NT2/D1 (cell line): Measurements from ENCODE around the gene AFAP1L2.

Experiments used
- DNase-seq: peaks from one replicate; pipeline ENCODE4 v3.0.0-alpha.2; 2011; ENCODE audit warnings: low read depth, low spot score
- H3K27me3 ChIP-seq: 2 replicates; pipeline ENCODE4 v1.6.0; 2011; ENCODE audit warnings: mild to moderate bottlenecking; ENCODE audit not compliant: insufficient read length, insufficient read depth
- H3K36me3 ChIP-seq: 2 replicates; pipeline ENCODE4 v1.6.1; 2011; ENCODE audit warnings: mild to moderate bottlenecking, low read length, mixed read lengths; ENCODE audit not compliant: insufficient read depth, insufficient read length
- H3K4me1 ChIP-seq: 2 replicates; pipeline ENCODE4 v1.5.1; 2011; ENCODE audit not compliant: insufficient read depth, insufficient read length
- H3K4me3 ChIP-seq: 2 replicates; pipeline ENCODE4 v1.5.1; 2011; ENCODE audit warnings: low read depth; ENCODE audit not compliant: insufficient read length
- H3K9ac ChIP-seq: 2 replicates; pipeline ENCODE4 v1.6.0; 2011; ENCODE audit warnings: low read depth; ENCODE audit not compliant: insufficient read length
- H3K9me3 ChIP-seq: 2 replicates; pipeline ENCODE4 v1.5.1; 2011; ENCODE audit warnings: mild to moderate bottlenecking, low read length; ENCODE audit not compliant: insufficient read depth
- SUZ12 ChIP-seq: IDR thresholded peaks from 2 replicates; pipeline ENCODE4 v1.6.1; 2011; ENCODE audit not compliant: insufficient read length, insufficient read depth; ENCODE audit errors: extremely low read depth
- YY1 ChIP-seq: IDR thresholded peaks from 2 replicates; pipeline ENCODE4 v1.6.1; 2011; ENCODE audit not compliant: insufficient read length, insufficient read depth
- ZNF274 ChIP-seq: IDR thresholded peaks from 2 replicates; pipeline ENCODE4 v1.6.1; 2011; ENCODE audit warnings: mild to moderate bottlenecking, low read depth, low read length

Gene AFAP1L2

GRCh38 chr10:114274616-114275453 lies 129.5 kb downstream of the AFAP1L2 start:
- Histone ChIP-seq H3K4me3 (no peak overlapping the region), H3K27me3 (no peaks in the 10 kb centered on the region), H3K9me3 (no peaks in the 10 kb centered on the region), H3K36me3 (no peaks in the 10 kb centered on the region), H3K4me1 (peaks cover 4% of the 10 kb centered on the region), H3K9ac (no peak overlapping the region)
- no peak for TF ChIP-seq YY1
- TF ChIP-seq ZNF274 = no peak
- TF ChIP-seq SUZ12 = no peak
- DNase-seq = no peak

- Histone ChIP-seq H3K36me3 (no peaks in the 10 kb centered on the region), H3K4me1 (peaks cover 4% of the 10 kb centered on the region), H3K9ac (no peak overlapping the region), H3K4me3 (no peak overlapping the region), H3K9me3 (no peaks in the 10 kb centered on the region), H3K27me3 (no peaks in the 10 kb centered on the region)
- DNase-seq = no peak
- TF ChIP-seq ZNF274 = no peak
- TF ChIP-seq YY1 = no peak
- no peak for TF ChIP-seq SUZ12
Observed at GRCh38 chr10:114273910-114274309, 130.4 kb downstream of the AFAP1L2 start.

DNA sequence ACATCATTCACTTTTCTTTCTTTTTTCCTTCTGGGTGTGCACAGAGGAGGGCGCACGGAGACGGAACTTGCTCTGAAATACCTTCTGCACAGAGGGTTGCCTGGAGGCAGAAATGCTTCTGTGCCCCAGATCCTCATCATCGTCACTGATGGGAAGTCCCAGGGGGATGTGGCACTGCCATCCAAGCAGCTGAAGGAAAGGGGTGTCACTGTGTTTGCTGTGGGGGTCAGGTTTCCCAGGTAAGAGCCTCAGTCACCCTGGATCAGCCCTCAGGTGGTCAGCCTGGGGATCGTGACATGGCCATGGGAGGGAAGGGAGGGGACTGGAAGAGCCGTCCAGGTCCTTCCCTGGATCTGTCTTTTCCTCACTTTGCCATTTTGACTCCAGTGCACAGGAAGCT lies 131.6 kb downstream of the AFAP1L2 start:
- no peaks in the 10 kb centered on the region for H3K36me3 ChIP-seq
- DNase-seq = no peak
- no peak overlapping the region for H3K9ac ChIP-seq
- no peaks in the 10 kb centered on the region for H3K9me3 ChIP-seq
- H3K4me3 ChIP-seq = no peak overlapping the region
- H3K4me1 ChIP-seq = peaks cover 4% of the 10 kb centered on the region
- TF ChIP-seq ZNF274 = no peak
- H3K27me3 ChIP-seq = no peaks in the 10 kb centered on the region

DNA sequence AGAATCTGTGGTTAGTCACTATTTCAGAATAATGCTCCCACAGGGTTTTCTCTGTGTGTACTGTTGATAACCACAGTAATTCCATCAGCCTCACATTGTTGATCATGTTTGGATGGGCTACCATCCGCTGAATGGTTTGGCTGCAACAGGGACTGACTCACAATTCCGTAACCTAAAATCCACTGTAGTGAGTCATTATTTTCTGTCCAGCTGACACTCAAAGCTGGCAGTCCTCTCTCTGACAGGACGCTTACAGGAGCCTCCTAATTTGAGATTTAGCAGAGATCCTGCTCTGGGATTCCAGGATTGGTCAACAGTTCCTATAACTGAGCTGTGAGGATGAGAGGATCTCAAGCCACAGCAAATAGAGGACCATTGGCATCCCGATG lies 132.5 kb downstream of the AFAP1L2 start:
- no peaks in the 10 kb centered on the region for H3K36me3 ChIP-seq
- peaks cover 4% of the 10 kb centered on the region for H3K4me1 ChIP-seq
- no peaks in the 10 kb centered on the region for H3K9me3 ChIP-seq
- TF ChIP-seq SUZ12 (no peak), YY1 (no peak), ZNF274 (no peak)
- no peak overlapping the region for H3K9ac ChIP-seq
- H3K27me3 ChIP-seq = no peaks in the 10 kb centered on the region
- DNase-seq = no peak
- H3K4me3 ChIP-seq = no peak overlapping the region

- H3K27me3 ChIP-seq = no peaks in the 10 kb centered on the region
- no peaks in the 10 kb centered on the region for H3K9me3 ChIP-seq
- TF ChIP-seq ZNF274 = no peak
- TF ChIP-seq YY1 = no peak
- TF ChIP-seq SUZ12 = no peak
- H3K36me3 ChIP-seq = no peaks in the 10 kb centered on the region
- DNase-seq = no peak
- H3K4me3 ChIP-seq = no peak overlapping the region
- peaks cover 2% of the 10 kb centered on the region for H3K4me1 ChIP-seq
- no peak overlapping the region for H3K9ac ChIP-seq
Observed at GRCh38 chr10:114271075-114271778, 133.1 kb downstream of the AFAP1L2 start.

- H3K9me3 ChIP-seq = no peaks in the 10 kb centered on the region
- DNase-seq = no peak
- H3K9ac ChIP-seq = no peak overlapping the region
- no peaks in the 10 kb centered on the region for H3K36me3 ChIP-seq
- no peak for TF ChIP-seq SUZ12
- no peak for TF ChIP-seq ZNF274
- no peak for TF ChIP-seq YY1
- H3K4me3 ChIP-seq = no peak overlapping the region
- H3K4me1 ChIP-seq = no peaks in the 10 kb centered on the region
- no peaks in the 10 kb centered on the region for H3K27me3 ChIP-seq
Observed at GRCh38 chr10:114266521-114266920, 137.8 kb downstream of the AFAP1L2 start.

DNA sequence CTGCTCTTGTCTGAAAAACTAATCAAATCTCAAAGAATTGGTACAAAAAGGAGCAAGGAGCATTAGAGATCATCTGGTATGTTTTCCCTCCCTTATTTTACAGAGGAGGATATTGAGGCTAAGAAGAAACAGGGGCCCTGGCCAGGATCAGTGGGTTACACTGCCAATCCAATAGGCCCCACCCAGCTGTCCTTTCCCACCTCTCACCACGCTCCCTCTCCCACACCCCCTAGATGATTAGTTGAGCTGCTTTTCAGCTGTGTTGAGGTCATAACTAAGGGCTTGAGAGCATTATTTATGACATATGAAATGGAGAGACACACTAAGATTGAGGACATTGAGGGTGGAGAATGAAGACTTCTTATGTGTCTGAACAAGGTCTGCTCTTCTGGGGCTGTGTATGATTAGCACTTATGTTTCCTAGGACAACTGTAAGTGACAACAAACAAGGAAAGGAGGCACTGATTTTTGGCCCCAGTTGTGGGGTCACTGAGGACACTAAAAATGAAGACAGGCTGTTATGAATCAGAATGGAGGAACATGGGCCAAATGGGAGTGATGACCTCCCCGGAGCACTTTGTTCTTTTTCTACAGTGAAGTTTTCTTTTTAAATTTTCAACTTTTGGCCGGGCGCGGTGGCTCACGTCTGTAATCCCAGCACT lies 138.8 kb downstream of the AFAP1L2 start:
- TF ChIP-seq YY1 = no peak
- H3K27me3 ChIP-seq = no peaks in the 10 kb centered on the region
- no peak overlapping the region for H3K9ac ChIP-seq
- H3K4me3 ChIP-seq = no peak overlapping the region
- no peaks in the 10 kb centered on the region for H3K4me1 ChIP-seq
- no peaks in the 10 kb centered on the region for H3K9me3 ChIP-seq
- DNase-seq = no peak
- H3K36me3 ChIP-seq = no peaks in the 10 kb centered on the region
